Measurements from ENCODE around the gene ARL5C. TPM values are rescaled to one million over a fixed set of nuclear protein-coding genes. Genes with fewer than 3 reads are reported as not detected.
"Not testable (repeated sequence)": the region's sequence is repeated elsewhere in the genome, so short reads cannot be mapped to it uniquely, and the experiment has no call there.

Gene ARL5C
- total RNA-seq, 5 donors from 2014 or later (not counting 1 experiment from before 2014, with no cell fraction given) = 0.90 TPM; not detected in 4

- Mint-ChIP-seq H3K9me3 (no peaks in the 10 kb centered on the region), H3K4me3 (no peak overlapping the region), H3K27ac (no peak overlapping the region), H3K4me1 (peaks cover 0 to 1% (median 0%) of the 10 kb centered on the region in 3 donors), H3K36me3 (peaks cover 7% of the 10 kb centered on the region), H3K27me3 (no peaks in the 10 kb centered on the region)
- Histone ChIP-seq H3K27ac (ENCODE audit: low read length) (no peak overlapping the region), H3K9me3 (no peaks in the 10 kb centered on the region), H3K27me3 (replicated peaks in 1 of 2; ENCODE audit: control insufficient read depth in 2 of 2, extremely low read depth in 1 of 2, insufficient read depth in 2 of 2, low read length in 1 of 2) (no peaks in the 10 kb centered on the region), H3K36me3 (ENCODE audit: control insufficient read depth in 2 of 2, extremely low read depth in 1 of 2, insufficient read depth in 1 of 2, low read length in 1 of 2) (peaks cover 0 to 3% of the 10 kb centered on the region in 2 donors), H3K4me3 (ENCODE audit: control insufficient read depth in 1 of 2, extremely low read depth in 1 of 2, low read length in 1 of 2) (no peak overlapping the region), H3K4me1 (ENCODE audit: control insufficient read depth in 1 of 2, extremely low read depth in 1 of 2, insufficient read depth in 2 of 2, low read length in 2 of 2) (no peaks in the 10 kb centered on the region)
- DNase-seq = no peak
- WGBS (ENCODE audit: insufficient coverage) = no CpG with 5 or more reads among the region's 3 CpGs
- POLR2A ChIA-PET = no interaction called here
- CTCF ChIA-PET = no interaction called here
- no peak for ATAC-seq (replicated peaks in 1 of 4)
Observed at GRCh38 chr17:39130205-39130604, 35.8 kb downstream of the ARL5C start.

GRCh38 chr17:39129544-39129943 lies 36.4 kb downstream of the ARL5C start:
- H3K9me3 Mint-ChIP-seq; H3K27ac Mint-ChIP-seq; H3K36me3 Mint-ChIP-seq; H3K4me1 ChIP-seq (ENCODE audit: control insufficient read depth in 1 of 2, extremely low read depth in 1 of 2, insufficient read depth in 2 of 2, low read length in 2 of 2); H3K4me1 Mint-ChIP-seq; H3K27ac ChIP-seq (ENCODE audit: low read length); H3K36me3 ChIP-seq (ENCODE audit: control insufficient read depth in 2 of 2, extremely low read depth in 1 of 2, insufficient read depth in 1 of 2, low read length in 1 of 2); DNase-seq; H3K27me3 ChIP-seq (replicated peaks in 1 of 2; ENCODE audit: control insufficient read depth in 2 of 2, extremely low read depth in 1 of 2, insufficient read depth in 2 of 2, low read length in 1 of 2); H3K4me3 Mint-ChIP-seq; ATAC-seq (replicated peaks in 1 of 4); H3K4me3 ChIP-seq (ENCODE audit: control insufficient read depth in 1 of 2, extremely low read depth in 1 of 2, low read length in 1 of 2); H3K27me3 Mint-ChIP-seq; POLR2A ChIA-PET; H3K9me3 ChIP-seq: not testable (repeated sequence)
- WGBS (ENCODE audit: insufficient coverage) = no CpG with 5 or more reads among the region's 6 CpGs
- CTCF ChIA-PET = interaction anchor here in 1 of 2 donors (0.7 kb wide), 1 partner anchor 9 kb away, joined by 4 read pairs; no protein-coding TSS in a partner anchor

- no peak overlapping the region for H3K4me3 Mint-ChIP-seq
- Histone ChIP-seq H3K9me3 (no peaks in the 10 kb centered on the region), H3K36me3 (ENCODE audit: control insufficient read depth in 2 of 2, extremely low read depth in 1 of 2, insufficient read depth in 1 of 2, low read length in 1 of 2) (no peaks in the 10 kb centered on the region), H3K4me3 (ENCODE audit: control insufficient read depth in 1 of 2, extremely low read depth in 1 of 2, low read length in 1 of 2) (no peak overlapping the region), H3K27ac (ENCODE audit: low read length) (no peak overlapping the region), H3K4me1 (ENCODE audit: control insufficient read depth in 1 of 2, extremely low read depth in 1 of 2, insufficient read depth in 2 of 2, low read length in 2 of 2) (no peaks in the 10 kb centered on the region), H3K27me3 (replicated peaks in 1 of 2; ENCODE audit: control insufficient read depth in 2 of 2, extremely low read depth in 1 of 2, insufficient read depth in 2 of 2, low read length in 1 of 2) (no peaks in the 10 kb centered on the region)
- 73% methylated on average over 4 of the region's 6 CpGs for WGBS (ENCODE audit: insufficient coverage)
- ATAC-seq (replicated peaks in 1 of 4) = no peak
- H3K27ac Mint-ChIP-seq = no peak overlapping the region
- ChIA-PET POLR2A (no interaction called here), CTCF (no interaction called here)
- no peak for DNase-seq
- no peaks in the 10 kb centered on the region for H3K9me3 Mint-ChIP-seq
- H3K4me1 Mint-ChIP-seq = no peaks in the 10 kb centered on the region
- no peaks in the 10 kb centered on the region for H3K27me3 Mint-ChIP-seq
- H3K36me3 Mint-ChIP-seq = no peaks in the 10 kb centered on the region
Observed at GRCh38 chr17:39126436-39126835, 39.5 kb downstream of the ARL5C start.

GRCh38 chr17:39125143-39125875 lies 40.7 kb downstream of the ARL5C start:
- Histone ChIP-seq H3K36me3 (ENCODE audit: control insufficient read depth in 2 of 2, extremely low read depth in 1 of 2, insufficient read depth in 1 of 2, low read length in 1 of 2) (no peaks in the 10 kb centered on the region), H3K9me3 (no peaks in the 10 kb centered on the region), H3K27me3 (replicated peaks in 1 of 2; ENCODE audit: control insufficient read depth in 2 of 2, extremely low read depth in 1 of 2, insufficient read depth in 2 of 2, low read length in 1 of 2) (no peaks in the 10 kb centered on the region), H3K4me3 (ENCODE audit: control insufficient read depth in 1 of 2, extremely low read depth in 1 of 2, low read length in 1 of 2) (no peak overlapping the region), H3K27ac (ENCODE audit: low read length) (no peak overlapping the region), H3K4me1 (ENCODE audit: control insufficient read depth in 1 of 2, extremely low read depth in 1 of 2, insufficient read depth in 2 of 2, low read length in 2 of 2) (no peaks in the 10 kb centered on the region)
- WGBS (ENCODE audit: insufficient coverage) = no CpG with 5 or more reads among the region's 2 CpGs
- Mint-ChIP-seq H3K9me3 (no peaks in the 10 kb centered on the region), H3K4me1 (no peaks in the 10 kb centered on the region), H3K27me3 (no peaks in the 10 kb centered on the region), H3K36me3 (no peaks in the 10 kb centered on the region), H3K4me3 (no peak overlapping the region), H3K27ac (no peak overlapping the region)
- ChIA-PET CTCF (interaction anchor here in 1 of 2 donors (0.7 kb wide), 1 partner anchor 9 kb away, joined by 3 read pairs; no protein-coding TSS in a partner anchor), POLR2A (no interaction called here)
- DNase-seq (no peak), ATAC-seq (replicated peaks in 1 of 4) (no peak)

- Histone ChIP-seq H3K9me3 (no peaks in the 10 kb centered on the region), H3K4me3 (ENCODE audit: control insufficient read depth in 1 of 2, extremely low read depth in 1 of 2, low read length in 1 of 2) (no peak overlapping the region), H3K4me1 (ENCODE audit: control insufficient read depth in 1 of 2, extremely low read depth in 1 of 2, insufficient read depth in 2 of 2, low read length in 2 of 2) (no peaks in the 10 kb centered on the region), H3K27me3 (replicated peaks in 1 of 2; ENCODE audit: control insufficient read depth in 2 of 2, extremely low read depth in 1 of 2, insufficient read depth in 2 of 2, low read length in 1 of 2) (no peaks in the 10 kb centered on the region), H3K27ac (ENCODE audit: low read length) (no peak overlapping the region), H3K36me3 (ENCODE audit: control insufficient read depth in 2 of 2, extremely low read depth in 1 of 2, insufficient read depth in 1 of 2, low read length in 1 of 2) (no peaks in the 10 kb centered on the region)
- Mint-ChIP-seq H3K27me3 (no peaks in the 10 kb centered on the region), H3K27ac (no peak overlapping the region), H3K9me3 (no peaks in the 10 kb centered on the region), H3K36me3 (no peaks in the 10 kb centered on the region), H3K4me3 (no peak overlapping the region), H3K4me1 (peaks cover 2 to 4% (median 2%) of the 10 kb centered on the region in 3 donors)
- no peak for DNase-seq
- POLR2A ChIA-PET = no interaction called here
- CTCF ChIA-PET = no interaction called here
- no peak for ATAC-seq (replicated peaks in 1 of 4)
- 89% methylated on average over 5 of the region's 9 CpGs for WGBS (ENCODE audit: insufficient coverage)
Observed at GRCh38 chr17:39123627-39124026, 42.3 kb downstream of the ARL5C start.

GRCh38 chr17:39122991-39123390 lies 43.0 kb downstream of the ARL5C start:
- H3K27me3 ChIP-seq (replicated peaks in 1 of 2; ENCODE audit: control insufficient read depth in 2 of 2, extremely low read depth in 1 of 2, insufficient read depth in 2 of 2, low read length in 1 of 2) = no peaks in the 10 kb centered on the region
- H3K27me3 Mint-ChIP-seq = no peaks in the 10 kb centered on the region
- H3K4me3 Mint-ChIP-seq = no peak overlapping the region
- no peaks in the 10 kb centered on the region for H3K9me3 Mint-ChIP-seq
- ChIA-PET CTCF (no interaction called here), POLR2A (no interaction called here)
- DNase-seq (no peak), ATAC-seq (replicated peaks in 1 of 4) (no peak)
- H3K36me3 ChIP-seq (ENCODE audit: control insufficient read depth in 2 of 2, extremely low read depth in 1 of 2, insufficient read depth in 1 of 2, low read length in 1 of 2) = no peaks in the 10 kb centered on the region
- 100% methylated on average over 1 of the region's 7 CpGs for WGBS (ENCODE audit: insufficient coverage)
- H3K4me1 Mint-ChIP-seq = peaks cover 5 to 9% (median 9%) of the 10 kb centered on the region in 3 donors
- H3K9me3 ChIP-seq = no peaks in the 10 kb centered on the region
- H3K36me3 Mint-ChIP-seq = no peaks in the 10 kb centered on the region
- H3K27ac ChIP-seq (ENCODE audit: low read length) = no peak overlapping the region
- no peaks in the 10 kb centered on the region for H3K4me1 ChIP-seq (ENCODE audit: control insufficient read depth in 1 of 2, extremely low read depth in 1 of 2, insufficient read depth in 2 of 2, low read length in 2 of 2)
- H3K27ac Mint-ChIP-seq = no peak overlapping the region
- no peak overlapping the region for H3K4me3 ChIP-seq (ENCODE audit: control insufficient read depth in 1 of 2, extremely low read depth in 1 of 2, low read length in 1 of 2)
